B cell (primary cell): Measurements from ENCODE around the gene RCSD1.

Experiments
- EZH2 ChIP-seq: IDR thresholded peaks from 2 replicates; pipeline ENCODE4 v1.6.1; 2012; ENCODE audit warnings: borderline replicate concordance, low read depth, mild to moderate bottlenecking, moderate library complexity, low read length; ENCODE audit not compliant: insufficient read depth, poor library complexity, severe bottlenecking
- TF ChIP-seq, protein P1 (sequence below): fragments of 200-600 bp; IDR thresholded peaks from one replicate; pipeline ENCODE4 v1.8.0; 2022; ENCODE audit warnings: antibody characterized with exemption, mild to moderate bottlenecking

DNA sequence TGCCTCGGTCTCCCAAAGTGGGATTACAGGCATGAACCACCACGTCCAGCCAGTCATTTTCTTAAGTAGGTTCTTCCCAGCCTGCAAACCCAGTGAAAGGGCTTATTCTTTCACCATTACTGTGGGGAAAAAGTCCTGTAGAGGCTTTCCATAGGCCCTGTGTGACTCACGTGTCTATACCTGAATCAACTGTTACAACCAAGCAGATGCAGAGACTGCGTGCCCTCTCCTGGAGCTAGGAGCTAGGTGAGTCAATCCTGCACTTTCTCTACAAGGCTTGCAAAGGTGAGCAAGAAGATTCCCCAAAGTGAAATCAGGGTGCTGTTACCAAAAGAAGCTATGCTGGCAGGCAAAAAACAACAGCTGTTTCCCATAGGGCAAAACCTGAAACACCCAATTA, 77.9 kb downstream of the RCSD1 start:
- TF ChIP-seq, protein P1, sequence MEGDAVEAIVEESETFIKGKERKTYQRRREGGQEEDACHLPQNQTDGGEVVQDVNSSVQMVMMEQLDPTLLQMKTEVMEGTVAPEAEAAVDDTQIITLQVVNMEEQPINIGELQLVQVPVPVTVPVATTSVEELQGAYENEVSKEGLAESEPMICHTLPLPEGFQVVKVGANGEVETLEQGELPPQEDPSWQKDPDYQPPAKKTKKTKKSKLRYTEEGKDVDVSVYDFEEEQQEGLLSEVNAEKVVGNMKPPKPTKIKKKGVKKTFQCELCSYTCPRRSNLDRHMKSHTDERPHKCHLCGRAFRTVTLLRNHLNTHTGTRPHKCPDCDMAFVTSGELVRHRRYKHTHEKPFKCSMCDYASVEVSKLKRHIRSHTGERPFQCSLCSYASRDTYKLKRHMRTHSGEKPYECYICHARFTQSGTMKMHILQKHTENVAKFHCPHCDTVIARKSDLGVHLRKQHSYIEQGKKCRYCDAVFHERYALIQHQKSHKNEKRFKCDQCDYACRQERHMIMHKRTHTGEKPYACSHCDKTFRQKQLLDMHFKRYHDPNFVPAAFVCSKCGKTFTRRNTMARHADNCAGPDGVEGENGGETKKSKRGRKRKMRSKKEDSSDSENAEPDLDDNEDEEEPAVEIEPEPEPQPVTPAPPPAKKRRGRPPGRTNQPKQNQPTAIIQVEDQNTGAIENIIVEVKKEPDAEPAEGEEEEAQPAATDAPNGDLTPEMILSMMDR, result no peak
- no peak for TF ChIP-seq EZH2
